ENCODE results near the gene CACNG8.

The CACNG8 gene

GRCh38 chr19:53991224-53992113 lies 28.7 kb downstream of the CACNG8 start, which contains the start of gene CACNG6:
Gene CACNG6, plus strand, starts transcription at chr19:53991637. Its CDS starts 1,241 bp downstream, at chr19:53992878.
- Histone ChIP-seq H4K20me1 (ENCODE audit: insufficient read depth, low read length) (no peaks in the 10 kb centered on the region), H3K79me2 (ENCODE audit: insufficient read depth, low read length) (no peaks in the 10 kb centered on the region), H2AFZ (ENCODE audit: low read length) (no peak within 1 kb of the TSS), H3K4me3 (ENCODE audit: low read depth, low read length, poor library complexity, severe bottlenecking) (no peak within 1 kb of the TSS), H3K4me2 (ENCODE audit: low read length) (no peak within 1 kb of the TSS), H3K36me3 (ENCODE audit: insufficient read depth, low read length) (no peaks in the 10 kb centered on the region), H3K9ac (ENCODE audit: low read length) (no peak within 1 kb of the TSS), H3F3A (ENCODE audit: insufficient read depth, low read length) (no peaks in the 10 kb centered on the region), H3K27me3 (ENCODE audit: insufficient read depth, low read length) (no peaks in the 10 kb centered on the region; the same call in 1 of the 2 replicates), H3K4me1 (ENCODE audit: insufficient read depth, low read length, severe bottlenecking) (no peaks in the 10 kb centered on the region), H3K27ac (ENCODE audit: low read depth, low read length, poor library complexity, severe bottlenecking) (no peak within 1 kb of the TSS), H3K9me2 (ENCODE audit: low read depth, low read length) (no peaks in the 10 kb centered on the region), H3K9me3 (ENCODE audit: low read length) (no peaks in the 10 kb centered on the region)
- TF ChIP-seq, protein P1, sequence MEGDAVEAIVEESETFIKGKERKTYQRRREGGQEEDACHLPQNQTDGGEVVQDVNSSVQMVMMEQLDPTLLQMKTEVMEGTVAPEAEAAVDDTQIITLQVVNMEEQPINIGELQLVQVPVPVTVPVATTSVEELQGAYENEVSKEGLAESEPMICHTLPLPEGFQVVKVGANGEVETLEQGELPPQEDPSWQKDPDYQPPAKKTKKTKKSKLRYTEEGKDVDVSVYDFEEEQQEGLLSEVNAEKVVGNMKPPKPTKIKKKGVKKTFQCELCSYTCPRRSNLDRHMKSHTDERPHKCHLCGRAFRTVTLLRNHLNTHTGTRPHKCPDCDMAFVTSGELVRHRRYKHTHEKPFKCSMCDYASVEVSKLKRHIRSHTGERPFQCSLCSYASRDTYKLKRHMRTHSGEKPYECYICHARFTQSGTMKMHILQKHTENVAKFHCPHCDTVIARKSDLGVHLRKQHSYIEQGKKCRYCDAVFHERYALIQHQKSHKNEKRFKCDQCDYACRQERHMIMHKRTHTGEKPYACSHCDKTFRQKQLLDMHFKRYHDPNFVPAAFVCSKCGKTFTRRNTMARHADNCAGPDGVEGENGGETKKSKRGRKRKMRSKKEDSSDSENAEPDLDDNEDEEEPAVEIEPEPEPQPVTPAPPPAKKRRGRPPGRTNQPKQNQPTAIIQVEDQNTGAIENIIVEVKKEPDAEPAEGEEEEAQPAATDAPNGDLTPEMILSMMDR (IDR thresholded peaks at IDR 0.05; ENCODE audit: low read length), result no peak
- TF ChIP-seq EZH2 (IDR thresholded peaks at IDR 0.05; ENCODE audit: borderline replicate concordance, low read length), result no peak

- TF ChIP-seq, protein P1 (IDR thresholded peaks at IDR 0.05; ENCODE audit: low read length), result no peak
- no peak for TF ChIP-seq EZH2 (IDR thresholded peaks at IDR 0.05; ENCODE audit: borderline replicate concordance, low read length)
- no peak overlapping the region for H3K27ac ChIP-seq (ENCODE audit: low read depth, low read length, poor library complexity, severe bottlenecking)
- H3K9ac ChIP-seq (ENCODE audit: low read length), result no peak overlapping the region
- H3K9me2 ChIP-seq (ENCODE audit: low read depth, low read length), result no peaks in the 10 kb centered on the region
- H3K4me3 ChIP-seq (ENCODE audit: low read depth, low read length, poor library complexity, severe bottlenecking), result no peak overlapping the region
- no peaks in the 10 kb centered on the region; the same call in 1 of the 2 replicates for H3K27me3 ChIP-seq (ENCODE audit: insufficient read depth, low read length)
- no peaks in the 10 kb centered on the region for H3K4me1 ChIP-seq (ENCODE audit: insufficient read depth, low read length, severe bottlenecking)
- no peak overlapping the region for H3K4me2 ChIP-seq (ENCODE audit: low read length)
- H3K79me2 ChIP-seq (ENCODE audit: insufficient read depth, low read length), result no peaks in the 10 kb centered on the region
- no peaks in the 10 kb centered on the region for H3K9me3 ChIP-seq (ENCODE audit: low read length)
- H4K20me1 ChIP-seq (ENCODE audit: insufficient read depth, low read length), result no peaks in the 10 kb centered on the region
- no peaks in the 10 kb centered on the region for H3K36me3 ChIP-seq (ENCODE audit: insufficient read depth, low read length)
- no peak overlapping the region for H2AFZ ChIP-seq (ENCODE audit: low read length)
- no peaks in the 10 kb centered on the region for H3F3A ChIP-seq (ENCODE audit: insufficient read depth, low read length)
These were observed 29.5 kb downstream of the CACNG8 start for GRCh38 chr19:53992211-53992610.

DNA sequence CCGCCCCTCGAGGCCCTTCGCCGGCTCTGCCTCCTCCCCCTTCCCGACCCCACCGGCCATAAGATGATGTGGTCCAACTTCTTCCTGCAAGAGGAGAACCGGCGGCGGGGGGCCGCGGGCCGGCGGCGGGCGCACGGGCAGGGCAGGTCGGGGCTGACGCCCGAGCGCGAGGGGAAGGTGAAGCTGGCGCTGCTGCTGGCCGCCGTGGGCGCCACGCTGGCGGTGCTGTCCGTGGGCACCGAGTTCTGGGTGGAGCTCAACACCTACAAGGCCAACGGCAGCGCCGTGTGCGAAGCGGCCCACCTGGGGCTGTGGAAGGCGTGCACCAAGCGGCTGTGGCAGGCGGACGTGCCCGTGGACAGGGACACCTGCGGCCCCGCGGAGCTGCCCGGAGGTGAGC lies 30.1 kb downstream of the CACNG8 start:
- H3K27me3 ChIP-seq (ENCODE audit: insufficient read depth, low read length), result no peaks in the 10 kb centered on the region; the same call in 1 of the 2 replicates
- H3K9ac ChIP-seq (ENCODE audit: low read length), result no peak overlapping the region
- no peaks in the 10 kb centered on the region for H3F3A ChIP-seq (ENCODE audit: insufficient read depth, low read length)
- no peaks in the 10 kb centered on the region for H3K79me2 ChIP-seq (ENCODE audit: insufficient read depth, low read length)
- no peaks in the 10 kb centered on the region for H4K20me1 ChIP-seq (ENCODE audit: insufficient read depth, low read length)
- TF ChIP-seq EZH2 (IDR thresholded peaks at IDR 0.05; ENCODE audit: borderline replicate concordance, low read length), result no peak
- H3K4me2 ChIP-seq (ENCODE audit: low read length), result no peak overlapping the region
- no peak overlapping the region for H2AFZ ChIP-seq (ENCODE audit: low read length)
- no peak overlapping the region for H3K4me3 ChIP-seq (ENCODE audit: low read depth, low read length, poor library complexity, severe bottlenecking)
- no peaks in the 10 kb centered on the region for H3K4me1 ChIP-seq (ENCODE audit: insufficient read depth, low read length, severe bottlenecking)
- no peaks in the 10 kb centered on the region for H3K9me3 ChIP-seq (ENCODE audit: low read length)
- no peak overlapping the region for H3K27ac ChIP-seq (ENCODE audit: low read depth, low read length, poor library complexity, severe bottlenecking)
- no peaks in the 10 kb centered on the region for H3K9me2 ChIP-seq (ENCODE audit: low read depth, low read length)
- no peaks in the 10 kb centered on the region for H3K36me3 ChIP-seq (ENCODE audit: insufficient read depth, low read length)

All from OCI-LY1 (cell line).